GM13976 (cell line): ENCODE data around the gene PCBD1.

Experiments
- DNase-seq: peaks from one replicate; pipeline ENCODE4 v3.0.0; 2012; ENCODE audit warnings: low spot score
- in situ Hi-C: fragments of 300-500 bp; cut with MboI; formaldehyde crosslinking; loops from one replicate; pipeline ENCODE4 v1.12.0; 2022; ENCODE audit warnings: low sequenced_read_pairs, mixed read lengths, inconsistent platforms; ENCODE audit not compliant: unreplicated experiment
- TF ChIP-seq, protein P1 (sequence below): IDR thresholded peaks from 2 replicates; pipeline ENCODE4 v1.5.1; 2012; ENCODE audit warnings: borderline replicate concordance, mild to moderate bottlenecking; ENCODE audit not compliant: insufficient read depth; ENCODE audit errors: extremely low read depth, missing control alignments, control extremely low read depth

The PCBD1 gene

GRCh38 chr10:70887804-70888800 lies at the start of gene PCBD1:
Gene PCBD1, minus strand, starts transcription at chr10:70888565. Its CDS starts 32 bp downstream, at chr10:70888533.
- in situ Hi-C loops: loop anchor here (10.0 kb wide), 1 partner anchor 343 kb away; no protein-coding TSS in a partner anchor
- DNase-seq: peak; percentile 87
- TF ChIP-seq, protein P1, sequence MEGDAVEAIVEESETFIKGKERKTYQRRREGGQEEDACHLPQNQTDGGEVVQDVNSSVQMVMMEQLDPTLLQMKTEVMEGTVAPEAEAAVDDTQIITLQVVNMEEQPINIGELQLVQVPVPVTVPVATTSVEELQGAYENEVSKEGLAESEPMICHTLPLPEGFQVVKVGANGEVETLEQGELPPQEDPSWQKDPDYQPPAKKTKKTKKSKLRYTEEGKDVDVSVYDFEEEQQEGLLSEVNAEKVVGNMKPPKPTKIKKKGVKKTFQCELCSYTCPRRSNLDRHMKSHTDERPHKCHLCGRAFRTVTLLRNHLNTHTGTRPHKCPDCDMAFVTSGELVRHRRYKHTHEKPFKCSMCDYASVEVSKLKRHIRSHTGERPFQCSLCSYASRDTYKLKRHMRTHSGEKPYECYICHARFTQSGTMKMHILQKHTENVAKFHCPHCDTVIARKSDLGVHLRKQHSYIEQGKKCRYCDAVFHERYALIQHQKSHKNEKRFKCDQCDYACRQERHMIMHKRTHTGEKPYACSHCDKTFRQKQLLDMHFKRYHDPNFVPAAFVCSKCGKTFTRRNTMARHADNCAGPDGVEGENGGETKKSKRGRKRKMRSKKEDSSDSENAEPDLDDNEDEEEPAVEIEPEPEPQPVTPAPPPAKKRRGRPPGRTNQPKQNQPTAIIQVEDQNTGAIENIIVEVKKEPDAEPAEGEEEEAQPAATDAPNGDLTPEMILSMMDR: no peak

DNA sequence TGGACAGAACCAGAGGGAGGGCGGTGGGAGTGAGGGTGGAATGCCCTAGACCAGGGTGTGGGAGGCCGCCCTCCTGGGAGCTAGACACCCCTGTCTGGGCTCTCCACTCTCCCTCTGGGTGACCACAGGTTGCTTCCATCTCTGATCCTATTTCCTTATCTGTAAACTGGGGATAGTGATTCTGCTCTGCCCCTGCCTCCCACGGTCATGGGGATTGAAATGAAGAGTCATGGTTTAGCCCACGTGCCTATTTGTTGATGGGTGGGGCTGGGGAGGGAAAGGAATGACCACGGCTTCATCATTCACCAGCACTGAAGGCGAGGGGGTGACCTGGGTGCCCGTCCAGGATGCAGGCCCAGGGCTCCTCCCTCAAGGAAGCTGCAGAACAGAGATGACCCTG lies 49.3 kb upstream of the PCBD1 start:
- in situ Hi-C loops: no loop called here
- TF ChIP-seq, protein P1: no peak

GRCh38 chr10:70936111-70936510 lies 47.7 kb upstream of the PCBD1 start:
- TF ChIP-seq, protein P1: no peak
- in situ Hi-C loops: no loop called here
- no peak for DNase-seq

More for the DNA sequence above, 49.3 kb upstream of the PCBD1 start:
- DNase-seq: no peak

GRCh38 chr10:70935631-70936030 lies 47.3 kb upstream of the PCBD1 start:
- in situ Hi-C loops: no loop called here
- TF ChIP-seq, protein P1: no peak
- DNase-seq: no peak

GRCh38 chr10:70935125-70935625 lies 46.8 kb upstream of the PCBD1 start:
- TF ChIP-seq, protein P1: no peak
- no peak for DNase-seq
- in situ Hi-C loops: no loop called here

- TF ChIP-seq, protein P1: no peak
- in situ Hi-C loops: no loop called here
- no peak for DNase-seq
These were observed 46.3 kb upstream of the PCBD1 start for GRCh38 chr10:70934701-70935100.
